Keratinocyte (primary cell): Measurements from ENCODE around the gene UBQLN4. TPM values are rescaled to one million over a fixed set of nuclear protein-coding genes. Genes with fewer than 3 reads are reported as not detected.
"Not testable (repeated sequence)": the region's sequence is repeated elsewhere in the genome, so short reads cannot be mapped to it uniquely, and the experiment has no call there.

Source experiments
- DNase-seq: peaks from one replicate; pipeline ENCODE4 v3.0.0-alpha.2; 2011; ENCODE audit warnings: low read depth, missing footprints, low spot score
- FAIRE-seq: peaks from 2 replicates; lab custom pipeline; 2011; peaks lifted over from hg19 to GRCh38; lab: Jason Lieb, UNC
- H2AFZ ChIP-seq: 2 replicates; pipeline ENCODE4 v1.6.0; 2012; ENCODE audit warnings: low read length, control low read depth, inconsistent platforms; ENCODE audit not compliant: control insufficient read depth
- H3K27ac ChIP-seq: 2 replicates; pipeline ENCODE4 v1.5.1; 2011; ENCODE audit warnings: low read length; ENCODE audit not compliant: control insufficient read depth, insufficient read depth
- H3K27me3 ChIP-seq: 3 replicates; pipeline ENCODE4 v1.6.0; 2011; ENCODE audit warnings: low read length; ENCODE audit not compliant: control insufficient read depth, insufficient read depth; ENCODE audit errors: extremely low read depth
- H3K36me3 ChIP-seq, 2 experiments: 2 replicates in 1 of 2; 3 replicates in 1 of 2; pipeline ENCODE4 v1.5.1; 2011; ENCODE audit warnings: low read length in 2 of 2, mild to moderate bottlenecking in 1 of 2; ENCODE audit not compliant: control insufficient read depth in 2 of 2, insufficient read depth in 2 of 2; ENCODE audit errors: extremely low read depth in 1 of 2
- H3K4me1 ChIP-seq: 3 replicates; pipeline ENCODE4 v1.5.1; 2011; ENCODE audit warnings: low read length; ENCODE audit not compliant: control insufficient read depth, insufficient read depth; ENCODE audit errors: extremely low read depth
- H3K4me2 ChIP-seq: 3 replicates; pipeline ENCODE4 v1.6.0; 2011; ENCODE audit warnings: low read depth, low read length; ENCODE audit not compliant: control insufficient read depth, insufficient read depth; ENCODE audit errors: extremely low read depth
- H3K4me3 ChIP-seq, 3 experiments: fragments of 200-600 bp in 1 of 3; sonication (generic) in 1 of 3; 2 replicates in 2 of 3; 3 replicates in 1 of 3; pipeline ENCODE4 v1.5.1; 2011 to 2016; ENCODE audit warnings: low read length in 3 of 3, mild to moderate bottlenecking in 3 of 3, control low read depth in 2 of 3, inconsistent platforms in 1 of 3, low read depth in 1 of 3, mixed read lengths in 1 of 3, mixed run types in 1 of 3, moderate library complexity in 1 of 3; ENCODE audit not compliant: control insufficient read depth in 2 of 3, insufficient read depth in 2 of 3; ENCODE audit errors: extremely low read depth in 1 of 3
- H3K79me2 ChIP-seq: 2 replicates; pipeline ENCODE4 v1.6.0; 2012; ENCODE audit warnings: low read length; ENCODE audit not compliant: control insufficient read depth, insufficient read depth
- H3K9ac ChIP-seq: 3 replicates; pipeline ENCODE4 v1.6.0; 2011; ENCODE audit warnings: low read length; ENCODE audit not compliant: control insufficient read depth, insufficient read depth; ENCODE audit errors: extremely low read depth
- H3K9me1 ChIP-seq: 3 replicates; pipeline ENCODE4 v1.6.0; 2011; ENCODE audit warnings: low read length; ENCODE audit not compliant: control insufficient read depth, insufficient read depth; ENCODE audit errors: extremely low read depth
- H3K9me3 ChIP-seq: 2 replicates; pipeline ENCODE4 v1.5.1; 2012; ENCODE audit warnings: low read depth, low read length; ENCODE audit not compliant: control insufficient read depth
- H4K20me1 ChIP-seq: 3 replicates; pipeline ENCODE4 v1.6.0; 2011; ENCODE audit warnings: low read length; ENCODE audit not compliant: control insufficient read depth, insufficient read depth; ENCODE audit errors: extremely low read depth
- CTCF ChIP-seq, 3 experiments: IDR thresholded peaks in 1 of 3; conservative IDR thresholded peaks in 1 of 3; optimal IDR thresholded peaks in 1 of 3; 2 replicates in 2 of 3; 3 replicates in 1 of 3; pipeline versions ENCODE3 to v1.5.1; 2011; ENCODE audit warnings: low read length in 3 of 3, mild to moderate bottlenecking in 3 of 3, moderate library complexity in 2 of 3, control low read depth in 1 of 3, inconsistent platforms in 1 of 3; ENCODE audit not compliant: insufficient read depth in 2 of 3; ENCODE audit errors: extremely low read depth in 1 of 3
- EZH2 ChIP-seq: IDR thresholded peaks from one replicate; pipeline ENCODE4 v1.6.1; 2012; ENCODE audit warnings: inconsistent platforms, mild to moderate bottlenecking, low read length, moderate library complexity
- dilution Hi-C: fragments of 300-500 bp; cut with MboI; formaldehyde crosslinking; loops from one replicate; pipeline ENCODE4 v1.7.0; 2020; ENCODE audit warnings: low sequenced_read_pairs; ENCODE audit not compliant: extremely low pct_ligation_motif_present
- polyA plus RNA-seq, 5 experiments: library from polyadenylated mRNA; depleted of rRNA in 3 of 5; stranded (reverse) in 3 of 5; stranded (forward) in 1 of 5; unstranded in 1 of 5; fragments of >200 nt; gene quantifications; 1 replicate in 1 of 5; 2 replicates in 3 of 5; 3 replicates in 1 of 5; pipeline versions ENCODE4 v1.2.1 to v1.2.3, GENCODE V29; 2011 to 2012; ENCODE audit warnings: missing spikeins in 2 of 5, low read depth in 1 of 5, low replicate concordance in 1 of 5

Gene UBQLN4
- polyA plus RNA-seq, 1 donor (not counting 4 experiments of a cell fraction or from before 2014, with no cell fraction given), result 35.8 TPM

GRCh38 chr1:156072251-156072650 is 18.7 kb upstream of the UBQLN4 start:
- Histone ChIP-seq H2AFZ (no peak overlapping the region), H3K4me3 (no peak overlapping the region), H3K4me1 (no peaks in the 10 kb centered on the region), H3K27ac (no peak overlapping the region), H3K9me3 (no peaks in the 10 kb centered on the region), H3K27me3 (no peaks in the 10 kb centered on the region), H3K9ac (no peak overlapping the region), H4K20me1 (no peaks in the 10 kb centered on the region), H3K9me1 (no peaks in the 10 kb centered on the region), H3K4me2 (no peak overlapping the region), H3K36me3 (peaks cover 22 to 23% of the 10 kb centered on the region in 2 experiments), H3K79me2 (no peaks in the 10 kb centered on the region)
- no peak for TF ChIP-seq CTCF (optimal IDR thresholded peaks at IDR 0.05 in 1 of 3, IDR thresholded peaks at IDR 0.05 in 1 of 3, conservative IDR thresholded peaks at IDR 0.05 in 1 of 3; ENCODE audit: extremely low read depth in 1 of 3, insufficient read depth in 2 of 3, low read length in 3 of 3)
- no peak for TF ChIP-seq EZH2
- FAIRE-seq (no peak), DNase-seq (no peak)
- dilution Hi-C loops, result no loop called here

GRCh38 chr1:156071332-156071816 is 17.8 kb upstream of the UBQLN4 start:
- H3K9me1 ChIP-seq, H3K27ac ChIP-seq, H3K4me2 ChIP-seq, H3K4me1 ChIP-seq, H3K4me3 ChIP-seq, dilution Hi-C loops, H3K79me2 ChIP-seq, H3K9ac ChIP-seq, H3K27me3 ChIP-seq, DNase-seq, H4K20me1 ChIP-seq, H2AFZ ChIP-seq, H3K9me3 ChIP-seq, FAIRE-seq: not testable (repeated sequence)
- H3K36me3 ChIP-seq, result peaks cover 23 to 26% of the 10 kb centered on the region in 2 experiments

DNA sequence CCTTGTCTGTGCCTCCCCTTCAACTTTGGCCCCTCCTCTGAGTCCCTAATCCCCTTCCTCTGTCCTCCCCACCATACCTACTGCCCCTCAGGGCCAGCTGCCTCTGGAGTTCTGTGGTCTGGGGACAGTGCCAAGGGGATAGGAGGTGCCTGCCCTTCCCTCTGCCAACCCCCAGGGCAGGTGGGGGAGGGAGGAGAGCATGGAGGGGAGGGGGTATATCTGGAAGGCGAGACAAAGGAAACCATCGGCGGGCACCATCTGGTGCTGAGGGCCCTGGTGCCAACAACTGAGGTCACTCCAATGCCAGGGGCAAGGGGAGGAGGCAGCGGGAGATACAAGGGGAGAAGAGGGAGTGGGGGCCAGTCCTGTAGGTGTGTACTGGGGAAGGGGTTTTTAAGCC is 16.9 kb upstream of the UBQLN4 start:
- Histone ChIP-seq H4K20me1 (no peaks in the 10 kb centered on the region), H3K36me3 (peaks cover 23 to 26% of the 10 kb centered on the region in 2 experiments), H3K4me1 (no peaks in the 10 kb centered on the region), H3K4me3 (no peak overlapping the region), H3K79me2 (no peaks in the 10 kb centered on the region), H3K27ac (no peak overlapping the region), H3K9me3 (no peaks in the 10 kb centered on the region), H3K9ac (no peak overlapping the region), H3K9me1 (no peaks in the 10 kb centered on the region), H3K27me3 (no peaks in the 10 kb centered on the region), H3K4me2 (no peak overlapping the region), H2AFZ (no peak overlapping the region)
- dilution Hi-C loops, result no loop called here
- no peak for TF ChIP-seq CTCF (optimal IDR thresholded peaks at IDR 0.05 in 1 of 3, IDR thresholded peaks at IDR 0.05 in 1 of 3, conservative IDR thresholded peaks at IDR 0.05 in 1 of 3; ENCODE audit: extremely low read depth in 1 of 3, insufficient read depth in 2 of 3, low read length in 3 of 3)
- no peak for TF ChIP-seq EZH2
- FAIRE-seq (no peak), DNase-seq (no peak)
